ENCODE data around the gene WDR43.

Gene WDR43

DNA sequence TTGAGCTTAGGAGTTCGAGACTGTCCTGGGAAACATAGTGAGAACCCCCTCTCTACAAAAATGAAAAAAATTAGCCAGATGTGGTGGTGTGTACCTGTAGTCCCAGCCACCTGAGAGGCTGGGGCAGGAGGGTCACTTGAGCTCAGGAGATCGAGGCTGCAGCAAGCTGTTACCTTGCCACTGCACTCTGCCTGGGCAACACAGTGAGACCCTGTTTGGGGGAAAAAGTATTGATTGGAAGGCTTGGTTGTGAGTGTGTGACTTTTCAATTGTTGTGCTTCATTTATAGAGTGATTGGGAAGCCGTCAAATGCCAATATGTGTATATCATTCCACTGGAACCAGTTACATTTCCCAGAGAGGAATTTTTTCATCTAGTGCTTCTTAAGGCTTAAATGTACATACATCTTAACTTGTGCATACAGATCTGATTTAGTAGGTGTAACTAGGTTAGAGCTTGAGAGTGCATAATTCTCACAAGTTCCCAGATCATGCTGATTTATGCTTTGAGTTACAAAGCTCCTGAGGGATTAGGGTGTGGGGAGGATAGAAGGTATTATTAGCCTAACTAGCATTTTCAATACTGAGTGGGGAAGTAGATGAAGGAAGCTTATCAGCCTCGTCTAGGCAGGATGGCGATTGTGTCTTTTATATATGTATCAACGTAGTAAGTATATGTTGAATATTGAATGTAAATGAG, 15.3 kb downstream of the WDR43 start:
- no peak for DNase-seq (ENCODE audit: low read depth)

DNA sequence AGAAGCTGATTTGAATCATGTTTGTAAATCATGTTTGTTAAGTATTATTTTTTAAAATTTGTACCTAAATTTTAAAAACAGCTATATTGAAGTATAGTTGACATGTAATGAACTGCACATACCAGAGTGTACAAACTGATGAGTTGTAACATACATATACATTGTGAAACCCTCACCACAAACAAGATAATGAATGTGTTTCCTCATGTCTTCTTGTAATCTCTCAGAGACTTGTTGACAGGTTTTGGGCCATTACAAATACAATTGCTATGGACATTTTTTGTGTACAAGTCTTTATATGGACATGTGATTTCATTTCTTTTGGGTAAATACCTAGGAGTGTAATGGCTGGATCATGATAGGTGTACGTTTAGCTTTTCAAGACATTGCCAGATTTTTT, 21.5 kb downstream of the WDR43 start:
- no peak for DNase-seq (ENCODE audit: low read depth)

DNA sequence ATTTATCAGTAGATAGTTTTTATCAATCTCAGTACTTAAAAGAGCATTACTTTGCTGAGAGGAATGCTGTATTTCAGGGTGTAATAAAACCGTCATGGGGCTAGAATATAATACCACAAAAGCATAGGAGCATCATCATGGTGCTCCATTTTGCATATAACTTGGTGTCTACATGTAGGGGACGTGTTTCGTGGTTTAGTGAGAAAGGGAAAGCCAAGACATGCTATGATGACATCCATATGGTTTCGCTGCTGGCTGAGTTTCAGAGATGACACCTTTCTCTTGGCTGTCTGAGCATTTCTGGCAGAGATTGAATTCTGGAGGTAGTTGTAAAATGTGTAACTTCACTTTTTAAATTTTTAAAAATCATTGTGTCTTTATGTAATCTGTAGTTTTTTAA, 32.4 kb downstream of the WDR43 start:
- no peak for DNase-seq (ENCODE audit: low read depth)

DNA sequence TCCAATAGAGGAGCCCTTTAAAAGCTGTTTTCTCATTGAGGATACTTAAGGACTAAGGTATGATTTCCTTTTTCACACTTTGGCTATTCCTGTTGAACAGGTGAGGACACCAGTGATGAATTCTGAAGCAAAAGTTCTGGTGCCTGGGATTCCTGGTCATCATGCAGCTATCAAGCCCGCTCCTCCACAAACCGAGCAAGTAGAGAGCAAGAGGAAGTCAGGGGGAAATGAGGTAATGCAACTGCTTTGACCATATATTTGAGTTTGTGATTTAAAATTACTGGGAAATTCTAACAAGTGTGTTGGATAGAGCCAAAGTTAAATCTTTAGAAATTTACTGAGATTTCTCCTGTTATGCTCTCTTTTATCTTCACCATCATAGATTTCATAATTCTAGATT, 33.0 kb downstream of the WDR43 start:
- DNase-seq (ENCODE audit: low read depth): no peak

DNA sequence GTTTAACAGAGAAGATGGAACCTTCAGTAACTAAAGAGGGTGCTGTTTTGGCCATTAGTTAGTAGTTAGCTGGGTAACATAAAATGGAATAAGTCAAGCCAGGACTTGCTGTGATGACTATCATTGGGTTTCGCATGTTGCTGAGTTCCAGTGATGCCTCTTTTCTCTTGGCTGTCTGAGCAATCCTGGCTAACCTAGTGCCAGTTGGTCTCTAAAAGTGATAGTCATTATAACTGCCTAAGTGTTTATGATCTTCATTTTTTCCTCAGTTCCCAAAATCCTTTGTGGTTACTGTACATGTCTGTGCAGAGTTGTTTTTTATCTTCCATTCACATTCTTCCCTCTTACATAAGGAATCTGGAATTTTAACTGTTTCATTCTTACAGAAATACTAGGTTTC, 33.4 kb downstream of the WDR43 start:
- DNase-seq (ENCODE audit: low read depth): no peak

DNA sequence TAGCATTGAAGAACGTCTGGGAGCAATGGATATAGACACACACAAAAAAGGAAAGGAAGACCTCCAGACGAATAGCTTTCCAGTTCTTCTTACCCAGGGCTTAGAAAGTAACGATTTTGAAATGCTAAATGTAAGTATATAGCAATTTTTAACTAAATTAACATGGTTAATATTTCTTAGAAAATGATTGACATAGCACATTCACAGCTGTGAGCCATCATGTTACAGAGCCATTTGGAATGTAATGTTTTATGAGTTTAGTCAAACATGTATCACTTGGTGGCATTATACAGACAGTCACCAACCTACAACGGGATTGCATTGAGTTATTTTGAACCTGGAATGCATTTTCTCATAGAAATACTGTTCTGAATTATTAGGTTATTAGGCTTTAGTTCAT, 35.1 kb downstream of the WDR43 start:
- no peak for DNase-seq (ENCODE audit: low read depth)

DNA sequence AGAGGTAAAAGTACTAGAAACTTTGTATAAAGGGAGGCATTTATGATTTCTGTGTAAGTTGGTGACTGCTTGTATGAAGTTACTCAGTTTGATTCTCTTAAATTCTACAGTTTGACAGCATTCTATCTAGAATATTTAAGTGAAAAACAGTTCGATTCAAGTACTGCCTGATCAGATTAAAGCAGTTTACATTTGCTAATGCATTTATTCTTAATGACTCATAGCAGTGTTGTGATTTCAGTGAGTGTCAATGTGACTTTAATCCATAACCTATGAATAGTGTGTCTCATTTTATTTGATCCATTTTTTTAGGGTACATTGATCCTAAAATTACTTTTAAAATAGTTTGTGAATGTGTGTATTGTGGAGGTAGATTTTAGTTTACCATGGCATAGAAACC, 35.7 kb downstream of the WDR43 start:
- no peak for DNase-seq (ENCODE audit: low read depth)

DNA sequence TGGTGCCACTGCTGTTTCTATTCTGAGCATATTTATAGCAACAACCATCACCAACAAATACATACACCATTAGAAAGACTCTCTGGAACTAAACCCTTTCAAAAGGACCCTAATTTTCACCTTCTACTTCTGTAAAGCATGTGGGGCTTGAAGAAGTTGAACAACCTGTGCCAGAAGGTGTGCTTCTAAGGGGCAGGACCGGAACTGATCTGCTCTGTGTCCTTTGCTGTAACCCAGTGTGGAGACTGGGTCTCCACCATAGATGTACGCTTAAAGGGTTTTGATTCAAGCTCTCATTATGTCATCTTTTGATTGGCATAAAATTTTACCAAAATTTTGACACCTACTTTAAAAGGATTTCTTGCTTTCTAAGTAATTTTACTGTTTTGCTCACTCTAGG, 40.3 kb downstream of the WDR43 start:
- DNase-seq (ENCODE audit: low read depth): no peak

DNA sequence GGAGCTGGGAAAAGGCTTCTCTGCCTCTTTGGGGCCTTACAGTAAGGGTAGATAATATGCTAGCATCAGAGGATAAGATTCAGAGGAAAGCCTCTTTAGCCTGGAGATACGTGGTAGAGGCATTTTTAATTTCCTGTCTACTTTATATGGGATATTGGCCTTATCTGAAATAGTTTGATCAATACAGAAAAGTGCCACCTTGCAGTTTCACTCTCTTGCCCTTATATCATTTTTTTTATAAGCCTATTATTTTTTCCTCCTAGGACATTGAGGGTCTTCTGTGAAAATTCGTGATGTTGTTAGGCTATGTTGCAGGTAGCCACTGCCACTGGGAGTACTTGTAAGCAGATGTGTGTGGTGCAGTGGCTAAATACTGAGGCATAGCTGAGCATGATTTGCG, 46.5 kb downstream of the WDR43 start:
- no peak for DNase-seq (ENCODE audit: low read depth)

DNA sequence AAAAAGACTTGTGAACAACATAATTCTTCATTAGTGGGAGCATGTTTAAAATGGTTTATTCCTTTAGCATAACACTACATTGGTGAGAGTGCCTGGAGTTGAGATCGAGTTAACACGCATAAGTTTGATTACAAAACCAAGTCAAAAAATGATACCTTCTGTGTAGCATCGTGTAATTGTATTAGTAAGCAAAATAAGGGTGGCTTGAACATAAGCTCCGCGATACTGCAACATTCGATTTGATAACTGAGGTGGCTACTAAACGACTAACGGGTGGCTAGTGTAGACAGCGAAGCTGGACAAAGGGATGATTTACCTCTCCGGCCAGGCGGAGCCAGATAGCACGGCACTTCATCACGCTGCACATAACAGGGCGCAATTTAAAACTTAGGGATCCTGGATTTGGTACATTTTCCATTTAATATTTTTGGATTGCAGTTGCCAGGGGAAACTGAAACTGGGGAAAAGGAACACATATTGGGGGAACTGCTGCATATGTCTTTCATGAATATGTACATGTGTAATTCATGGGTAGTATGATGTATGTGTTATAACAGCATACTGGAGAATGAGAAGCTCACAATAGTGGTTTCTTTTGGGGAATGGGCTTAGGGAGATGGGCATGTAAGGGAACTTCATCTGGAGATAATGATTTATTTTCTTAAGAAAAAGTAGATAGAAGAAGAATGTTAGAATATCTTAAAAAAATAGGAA, 50.2 kb downstream of the WDR43 start:
- DNase-seq (ENCODE audit: low read depth): no peak

DNA sequence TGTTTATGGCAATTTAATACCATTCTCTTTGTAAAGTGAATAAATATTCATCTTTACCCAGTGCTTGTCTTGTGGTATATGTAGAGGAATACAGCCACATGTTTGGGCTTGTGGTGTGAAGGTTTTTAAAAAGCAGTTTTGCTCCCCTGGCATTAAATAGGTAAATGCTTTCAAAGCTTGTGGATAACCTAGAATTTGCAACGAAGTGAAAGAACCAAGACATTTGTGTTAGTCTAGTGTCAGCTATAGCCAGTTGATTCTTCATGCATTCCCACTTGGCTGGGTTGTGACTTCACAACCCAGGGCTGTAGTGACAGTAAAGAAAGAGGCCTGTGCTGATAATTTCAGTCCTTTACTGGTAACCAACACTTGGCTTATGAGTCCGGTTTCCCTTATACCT, 53.7 kb downstream of the WDR43 start:
- DNase-seq (ENCODE audit: low read depth): no peak

DNA sequence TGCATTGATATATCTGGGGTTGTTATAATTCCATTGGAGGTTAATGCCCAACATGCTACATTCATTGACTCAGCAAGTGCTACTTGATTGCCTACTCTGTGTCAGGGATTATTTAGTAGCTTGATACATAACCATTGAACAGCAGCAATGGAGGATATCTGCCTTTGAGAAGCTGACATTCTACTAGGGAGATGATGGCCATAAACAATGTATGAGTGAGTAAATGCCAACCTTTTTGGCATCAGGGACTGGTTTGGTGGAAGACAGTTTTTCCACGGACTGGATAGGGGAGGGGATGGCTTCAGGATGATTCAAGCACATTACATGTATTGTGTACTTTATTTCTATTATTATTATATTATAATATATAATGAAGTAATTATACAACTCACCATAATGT, 54.7 kb downstream of the WDR43 start:
- no peak for DNase-seq (ENCODE audit: low read depth)

DNA sequence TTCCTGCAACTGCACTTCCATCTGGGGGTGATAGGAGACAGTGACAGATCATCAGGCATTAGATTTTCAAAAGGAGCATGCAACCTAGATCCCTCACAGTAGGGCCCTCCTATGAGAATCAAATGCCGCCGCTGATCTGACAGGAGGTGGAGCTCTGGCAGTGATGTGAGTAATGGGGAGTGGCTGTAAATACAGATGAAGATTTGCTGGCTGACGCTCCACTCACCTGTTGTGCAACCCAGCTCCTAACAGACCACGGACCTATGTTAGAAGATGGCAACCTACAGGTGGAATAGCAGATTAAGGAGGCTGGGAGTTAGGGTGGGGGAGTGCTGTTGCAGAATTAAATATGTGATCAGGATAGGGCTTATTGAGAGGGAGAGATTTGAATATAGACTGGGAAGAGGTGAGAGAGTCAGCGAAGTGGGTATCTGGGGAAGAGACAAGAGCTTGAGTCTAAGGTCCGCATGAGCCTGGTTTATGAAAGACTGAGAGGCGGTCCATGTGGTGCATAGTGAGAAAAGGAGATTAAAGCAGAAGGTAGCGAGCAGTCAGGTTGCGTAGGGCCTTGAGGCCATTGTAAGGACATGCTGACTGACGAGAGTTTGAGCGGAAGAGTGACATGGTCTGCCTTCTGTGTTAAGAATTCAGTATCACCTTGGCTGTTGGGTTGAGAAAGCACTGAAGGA, 55.3 kb downstream of the WDR43 start:
- DNase-seq (ENCODE audit: low read depth): no peak

DNA sequence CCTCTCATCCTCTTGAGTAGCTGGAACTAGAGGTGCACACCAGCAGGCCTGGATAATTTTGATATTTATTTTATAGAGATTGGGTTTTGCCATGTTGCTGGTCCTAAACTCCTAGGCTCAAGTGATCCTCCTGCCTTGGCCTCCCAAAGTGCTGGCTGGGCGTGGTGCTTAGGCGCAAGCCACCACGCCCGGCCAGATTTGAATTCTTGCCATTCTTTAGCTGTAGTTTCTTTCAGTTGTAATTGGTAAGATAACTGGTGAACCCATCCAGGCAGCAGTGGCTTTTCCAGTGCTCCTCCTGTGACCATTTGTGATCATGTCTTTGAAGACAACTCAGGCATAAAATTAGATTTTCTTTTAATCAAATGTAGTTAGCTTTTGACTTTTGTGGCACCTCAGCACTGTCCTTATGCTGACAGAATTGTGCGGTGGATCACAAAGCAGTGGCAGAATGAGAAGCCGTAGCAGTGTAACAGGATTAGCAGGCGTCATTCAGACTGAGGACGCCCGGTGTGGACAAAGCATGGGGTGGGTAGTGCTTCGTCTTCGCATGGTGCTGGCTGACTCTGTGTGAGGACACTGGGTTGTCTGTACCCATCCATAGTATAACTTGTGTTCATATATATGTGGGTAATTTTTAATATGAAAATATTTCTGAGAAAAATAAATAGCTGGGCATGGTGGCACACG, 56.6 kb downstream of the WDR43 start:
- DNase-seq (ENCODE audit: low read depth): no peak

DNA sequence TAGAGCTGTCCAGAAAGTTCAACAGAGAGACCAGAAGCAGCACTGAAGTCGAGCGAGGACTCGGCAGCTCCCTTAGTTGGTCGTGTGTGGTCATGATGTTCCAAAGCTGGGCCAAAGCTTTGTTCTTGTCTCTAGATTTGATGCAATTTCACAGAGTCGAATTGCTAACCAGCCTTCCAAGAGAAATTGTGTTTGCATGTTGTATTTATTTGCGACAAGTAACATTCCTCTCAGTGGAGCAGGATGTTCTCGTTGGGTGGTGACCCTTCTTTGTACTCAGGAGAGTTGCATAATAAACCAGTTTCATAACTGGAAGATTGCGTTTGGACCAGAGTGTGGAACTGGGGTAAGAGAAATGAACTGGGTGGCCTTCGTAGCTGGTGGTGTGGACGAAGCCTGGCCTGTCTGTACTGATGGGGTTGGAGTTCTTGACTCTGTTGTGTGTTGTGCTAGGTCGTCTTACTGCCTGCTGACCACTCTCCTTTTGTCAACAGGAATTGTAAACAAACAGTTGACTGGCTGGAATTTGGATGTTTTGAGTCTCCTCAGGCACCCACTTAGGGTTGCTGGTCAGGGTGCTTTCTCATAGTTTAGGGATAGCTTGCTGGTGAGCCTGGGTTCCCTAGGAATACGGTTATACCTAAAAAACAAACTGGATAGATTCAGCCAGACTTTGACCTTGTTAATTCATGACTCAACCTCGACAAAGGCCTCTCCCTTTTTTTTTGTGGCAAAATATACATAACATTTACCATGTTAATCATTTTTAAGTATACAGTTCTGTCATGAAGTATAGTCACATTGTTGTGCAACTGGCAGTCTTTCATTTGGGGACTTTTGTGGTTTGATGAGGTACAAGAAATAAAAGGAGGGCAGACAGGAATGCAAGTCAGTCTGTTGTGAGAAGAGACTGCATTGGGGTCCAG, 57.7 kb downstream of the WDR43 start:
- DNase-seq (ENCODE audit: low read depth): no peak

DNA sequence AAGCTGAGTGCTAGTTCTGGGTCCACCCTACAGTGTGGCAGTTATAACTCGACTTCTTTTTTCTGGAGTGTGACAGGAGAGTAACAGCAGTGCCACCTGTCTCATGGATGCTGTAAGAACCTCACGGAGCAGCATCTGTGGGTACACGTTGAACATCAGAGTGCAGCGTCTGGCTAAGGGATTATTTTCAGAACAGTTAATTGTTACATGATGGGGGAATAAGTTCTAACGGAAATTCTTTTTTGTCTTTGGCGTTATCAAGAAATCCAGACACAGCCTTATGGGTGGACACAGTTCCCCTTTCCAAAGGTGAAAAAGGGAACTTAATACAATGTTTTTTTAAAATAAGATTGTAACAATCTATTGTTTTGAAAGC, 58.4 kb downstream of the WDR43 start:
- DNase-seq (ENCODE audit: low read depth): no peak

DNA sequence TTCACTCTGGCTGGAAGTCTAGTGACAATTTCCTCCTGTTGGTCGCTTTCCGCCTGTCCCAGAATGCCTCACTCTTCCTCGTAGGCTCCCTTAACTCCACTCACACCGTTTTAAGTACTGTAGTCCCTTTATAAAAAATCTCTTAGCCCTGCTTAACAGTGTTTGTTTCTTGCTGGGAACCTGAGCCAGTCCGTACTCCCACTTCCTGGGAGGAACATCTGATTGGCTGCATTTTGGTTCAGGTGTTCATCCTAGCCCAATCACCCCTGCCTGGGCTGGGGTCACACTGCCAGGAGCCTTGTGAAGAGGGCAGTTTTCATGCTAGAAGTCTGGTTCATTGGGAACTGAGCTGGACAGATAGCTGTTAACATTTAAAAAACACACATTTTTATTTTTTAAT, 61.0 kb downstream of the WDR43 start:
- no peak for DNase-seq (ENCODE audit: low read depth)

DNA sequence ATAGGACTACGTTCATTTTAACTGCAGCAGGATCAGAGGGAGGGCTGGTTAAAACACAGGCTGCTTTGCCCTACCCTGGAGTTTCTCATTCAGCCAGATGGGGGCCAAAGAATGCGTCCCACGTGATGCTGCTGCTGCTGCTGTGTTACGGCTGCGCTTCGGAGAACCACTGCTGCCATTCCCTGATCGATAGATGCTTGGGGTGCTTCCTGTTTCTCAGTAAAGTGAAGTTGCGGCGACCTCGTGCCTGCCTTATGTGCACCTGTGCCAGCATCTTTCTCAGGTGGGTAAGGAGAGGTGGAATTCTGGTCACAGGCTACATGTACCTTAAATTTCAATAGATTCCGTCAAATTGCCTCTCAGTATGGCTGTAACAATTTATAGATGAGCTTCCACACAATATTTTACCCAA, 62.0 kb downstream of the WDR43 start:
- DNase-seq (ENCODE audit: low read depth): no peak

DNA sequence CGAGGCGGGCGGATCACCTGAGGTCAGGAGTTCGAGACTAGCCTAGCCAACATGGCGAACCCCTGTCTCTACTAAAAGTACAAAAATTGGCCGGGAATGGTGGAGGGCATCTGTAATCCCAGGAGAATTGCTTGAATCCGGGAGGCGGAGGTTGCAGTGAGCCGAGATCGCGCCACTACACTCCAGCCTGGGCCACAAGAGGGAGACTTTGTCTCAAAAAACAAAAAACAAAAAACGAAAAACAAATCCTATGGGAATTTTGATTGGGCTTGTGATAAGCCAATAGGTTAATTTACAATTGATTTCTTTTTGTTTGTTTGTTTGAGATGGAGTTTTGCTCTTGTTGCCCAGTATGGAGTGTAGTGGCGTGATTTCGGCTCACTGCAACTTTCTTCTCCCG, 62.4 kb downstream of the WDR43 start:
- DNase-seq (ENCODE audit: low read depth): no peak

DNA sequence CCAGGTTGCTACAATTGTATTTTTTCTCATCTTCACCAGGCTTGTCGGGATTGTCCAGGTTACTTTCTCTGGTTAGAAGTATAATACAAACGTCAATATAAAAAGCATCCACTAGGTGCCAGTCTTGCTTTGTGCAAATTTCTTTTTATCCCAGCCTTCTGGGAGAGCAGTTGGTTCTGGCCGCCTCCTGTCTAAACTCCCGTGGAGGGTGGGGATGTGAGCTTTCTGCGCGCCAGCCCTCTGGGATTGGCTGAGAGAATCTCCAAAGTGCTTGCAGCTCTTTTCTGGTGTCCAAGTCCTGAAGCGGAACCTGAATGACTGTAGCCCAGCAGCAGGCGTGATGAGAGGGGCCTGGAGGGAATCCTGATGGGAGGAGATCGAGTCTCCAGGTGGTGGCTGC, 64.2 kb downstream of the WDR43 start:
- peak; percentile 12 for DNase-seq (ENCODE audit: low read depth)

DNA sequence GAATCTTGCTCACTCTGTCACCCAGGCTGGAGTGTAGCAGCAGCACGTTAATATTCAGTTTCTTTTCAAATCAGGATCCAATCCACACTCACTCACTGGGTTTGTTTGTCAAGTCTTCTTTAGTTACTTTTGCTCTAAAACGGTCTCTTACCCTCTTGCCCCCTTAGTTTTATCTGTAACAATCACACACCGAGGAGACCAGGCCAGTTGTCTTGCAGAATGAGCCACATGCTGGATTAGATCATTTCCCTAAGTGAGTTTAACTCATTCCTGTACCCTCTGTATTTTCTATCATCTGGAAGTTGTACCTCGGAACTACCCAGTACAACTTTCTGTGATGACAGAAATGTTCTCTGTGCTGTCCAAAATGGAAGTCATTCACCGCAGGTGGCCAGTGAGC, 65.9 kb downstream of the WDR43 start:
- DNase-seq (ENCODE audit: low read depth): no peak

DNA sequence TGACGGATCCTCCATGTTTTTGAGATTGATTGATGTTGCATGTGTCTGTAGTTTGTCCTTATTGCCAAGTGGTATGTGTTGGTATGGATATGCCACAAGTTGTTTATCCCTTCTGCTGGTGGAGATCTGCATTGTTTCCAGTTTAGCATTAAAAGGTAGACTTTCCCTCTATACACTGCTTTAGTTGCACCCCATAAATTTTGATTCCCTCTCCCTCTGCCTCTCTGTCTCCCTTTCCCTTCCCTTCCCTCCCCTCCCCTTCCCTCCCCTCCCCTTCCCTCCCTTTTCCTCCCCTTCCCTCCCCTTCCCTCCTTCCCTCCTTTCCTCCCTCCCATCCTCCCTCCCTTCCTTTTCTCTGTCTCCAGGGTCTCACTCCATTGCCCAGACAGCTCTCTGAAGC, 68.0 kb downstream of the WDR43 start:
- DNase-seq (ENCODE audit: low read depth): no peak
